H1 (cell line): ENCODE measurements around the gene DMBX1.

Source experiments
- CEBPB ChIP-seq: IDR thresholded peaks from 2 replicates; pipeline ENCODE4 v1.6.1; 2012; ENCODE audit warnings: low read depth, low read length
- E2F6 ChIP-seq: IDR thresholded peaks from 2 replicates; pipeline ENCODE4 v1.6.1; 2012; ENCODE audit warnings: inconsistent platforms
- GTF2F1 ChIP-seq: IDR thresholded peaks from 2 replicates; pipeline ENCODE4 v1.6.1; 2012; ENCODE audit warnings: low read depth, low read length, improper control_type of control experiment, borderline replicate concordance
- SAP30 ChIP-seq: fragments of 300-600 bp; sonication (generic); IDR thresholded peaks from 2 replicates; pipeline ENCODE4 v1.7.1; 2012; ENCODE audit warnings: low read length, moderate library complexity, mild to moderate bottlenecking, inconsistent platforms; ENCODE audit not compliant: insufficient read depth, insufficient replicate concordance

- no peak for TF ChIP-seq E2F6
- no peak for TF ChIP-seq GTF2F1
- no peak for TF ChIP-seq CEBPB
- TF ChIP-seq SAP30 = no peak
These were observed 3.1 kb upstream of the DMBX1 start for GRCh38 chr1:46486432-46487015.
